ENCODE results near the gene IL10RB. TPM values are rescaled to one million over a fixed set of nuclear protein-coding genes. Genes with fewer than 3 reads are reported as not detected.

Gene IL10RB
- total and polyA plus RNA-seq, 2 of the 8 experiments (the other 6 are each of a cell fraction or from before 2014, with no cell fraction given) = 2.7 to 3.2 TPM

GRCh38 chr21:33246963-33247362 lies 19.2 kb upstream of the IL10RB start:
- no peak overlapping the region for H3K14ac ChIP-seq (ENCODE audit: insufficient read length)
- no peaks in the 10 kb centered on the region for H3K4me1 ChIP-seq (replicated peaks in 1 of 4; ENCODE audit: control insufficient read depth in 3 of 4, insufficient read depth in 4 of 4, low read length in 3 of 4)
- no peak overlapping the region for H3K56ac ChIP-seq (replicated peaks; ENCODE audit: insufficient read length, low read depth, low read length)
- H4K8ac ChIP-seq (ENCODE audit: extremely low read depth, insufficient read depth, low read length) = no peak overlapping the region
- ChIA-PET CTCF (ENCODE audit: partially characterized antibody) (no interaction called here), POLR2A (ENCODE audit: partially characterized antibody) (no interaction called here)
- H3K4me2 ChIP-seq (ENCODE audit: insufficient read depth in 1 of 2, low read depth in 2 of 2, low read length in 2 of 2) = no peak overlapping the region
- H3K4me3 ChIP-seq (ENCODE audit: extremely low read depth in 1 of 4, insufficient read depth in 2 of 4, low read depth in 3 of 4, low read length in 4 of 4) = no peak overlapping the region
- H4K91ac ChIP-seq (replicated peaks; ENCODE audit: insufficient read length, low read length) = no peak overlapping the region
- H3K79me1 ChIP-seq (ENCODE audit: low read depth, low read length) = no peaks in the 10 kb centered on the region
- no peak overlapping the region for H3K18ac ChIP-seq (ENCODE audit: extremely low read depth, low read length)
- no peak overlapping the region for H2BK5ac ChIP-seq (ENCODE audit: low read depth, low read length)
- no peak overlapping the region for H2BK12ac ChIP-seq (ENCODE audit: low read depth, low read length)
- H4K20me1 ChIP-seq (replicated peaks in 1 of 2; ENCODE audit: control insufficient read depth in 1 of 2, insufficient read depth in 2 of 2, low read length in 2 of 2) = no peaks in the 10 kb centered on the region
- no peak overlapping the region for H2AFZ ChIP-seq (ENCODE audit: low read length)
- no peaks in the 10 kb centered on the region for H3K79me2 ChIP-seq (ENCODE audit: control insufficient read depth in 1 of 2, insufficient read depth in 2 of 2, low read length in 2 of 2)
- H3K36me3 ChIP-seq (ENCODE audit: control insufficient read depth in 2 of 4, insufficient read depth in 4 of 4, low read length in 3 of 4) = peaks cover 10 to 49% (median 27%) of the 10 kb centered on the region in 4 experiments
- H2BK20ac ChIP-seq (ENCODE audit: low read length) = no peak overlapping the region
- no peaks in the 10 kb centered on the region for H3K23me2 ChIP-seq (ENCODE audit: low read depth, low read length)
- H3K23ac ChIP-seq (ENCODE audit: insufficient read length) = no peak overlapping the region
- WGBS, 2 experiments (ENCODE audit: extremely low coverage in 1 of 2, insufficient coverage in 1 of 2, insufficient read length in 1 of 2, insufficient replicate concordance in 2 of 2, low coverage in 1 of 2, low lambda C conversion rate in 2 of 2, missing lambda C conversion rate in 1 of 2) = 99% methylated on average over 7 of the region's 7 CpGs; no CpG with 5 or more reads in 1 of the 2 experiments
- FAIRE-seq (no peak), DNase-seq (ENCODE audit: low read depth in 1 of 2, low spot score in 2 of 2) (no peak)
- no peak overlapping the region for H2BK15ac ChIP-seq (ENCODE audit: low read length)
- no peak overlapping the region for H2AK5ac ChIP-seq (ENCODE audit: low read depth, low read length)
- H3K9me3 ChIP-seq (ENCODE audit: insufficient read depth in 2 of 2, low read depth in 1 of 2, low read length in 1 of 2) = no peaks in the 10 kb centered on the region; a peak in 1 of 4 replicates
- H3K27me3 ChIP-seq (replicated peaks in 1 of 4; ENCODE audit: control insufficient read depth in 3 of 4, extremely low read depth in 1 of 4, insufficient read depth in 3 of 4, low read length in 3 of 4) = no peaks in the 10 kb centered on the region
- H3K4ac ChIP-seq (replicated peaks; ENCODE audit: insufficient read length, low read depth, low read length) = no peak overlapping the region
- no peak overlapping the region for H4K5ac ChIP-seq (ENCODE audit: insufficient read length, low read depth, low read length)
- no peak overlapping the region for H2BK120ac ChIP-seq (replicated peaks; ENCODE audit: low read depth, low read length)
- no peak overlapping the region for H3K9ac ChIP-seq (replicated peaks in 1 of 4; ENCODE audit: extremely low read depth in 1 of 4, low read depth in 3 of 4, low read length in 3 of 4)
- H3K27ac ChIP-seq (ENCODE audit: low read depth, low read length) = no peak overlapping the region
- TF ChIP-seq BCL11A (IDR thresholded peaks at IDR 0.05; ENCODE audit: low read depth in 2 of 2, low read length in 2 of 2) = no peak
- no peak for TF ChIP-seq SIN3A (conservative IDR thresholded peaks at IDR 0.05 in 1 of 2, IDR thresholded peaks at IDR 0.05 in 1 of 2; ENCODE audit: low read depth in 1 of 2, low read length in 2 of 2)
- no peak for TF ChIP-seq MAX (IDR thresholded peaks at IDR 0.05)
- TF ChIP-seq EZH2 (IDR thresholded peaks at IDR 0.05; ENCODE audit: low read depth, low read length, severe bottlenecking) = no peak
- no peak for TF ChIP-seq GABPA (IDR thresholded peaks at IDR 0.05; ENCODE audit: borderline replicate concordance, insufficient read depth, low read length)
- TF ChIP-seq USF2 (IDR thresholded peaks at IDR 0.05; ENCODE audit: low read length) = no peak
- TF ChIP-seq CREB1 (IDR thresholded peaks at IDR 0.05) = no peak
- no peak for TF ChIP-seq CTBP2 (IDR thresholded peaks at IDR 0.05; ENCODE audit: borderline replicate concordance, insufficient read depth, insufficient read length, low read length)
- TF ChIP-seq TCF12 (IDR thresholded peaks at IDR 0.05; ENCODE audit: low read depth, low read length) = no peak
- no peak for TF ChIP-seq RNF2 (IDR thresholded peaks at IDR 0.05; ENCODE audit: borderline replicate concordance, low read depth, low read length, missing control alignments, poor library complexity, severe bottlenecking)
- TF ChIP-seq RFX5 (IDR thresholded peaks at IDR 0.05; ENCODE audit: borderline replicate concordance, low read depth, low read length) = no peak
- no peak for TF ChIP-seq FOSL1 (IDR thresholded peaks at IDR 0.05; ENCODE audit: insufficient read depth, low read depth, low read length)

Measured in H1 (cell line).